ENCODE results near the gene PTPRG. TPM values are rescaled to one million over a fixed set of nuclear protein-coding genes. Genes with fewer than 3 reads are reported as not detected.

Gene PTPRG
- total RNA-seq, 1 donor from 2014 or later: 80.7 TPM

- Mint-ChIP-seq H3K27me3 (ENCODE audit: unreplicated experiment) (peaks cover 6% of the 10 kb centered on the region), H3K4me3 (ENCODE audit: unreplicated experiment) (no peak overlapping the region), H3K9me3 (ENCODE audit: unreplicated experiment) (no peaks in the 10 kb centered on the region), H3K4me1 (ENCODE audit: unreplicated experiment) (peaks cover 17% of the 10 kb centered on the region), H3K27ac (ENCODE audit: unreplicated experiment) (no peak overlapping the region), H3K36me3 (ENCODE audit: low read depth, unreplicated experiment) (peaks cover 2% of the 10 kb centered on the region)
- no peak for DNase-seq (ENCODE audit: low spot score)
- TF ChIP-seq, protein P1, sequence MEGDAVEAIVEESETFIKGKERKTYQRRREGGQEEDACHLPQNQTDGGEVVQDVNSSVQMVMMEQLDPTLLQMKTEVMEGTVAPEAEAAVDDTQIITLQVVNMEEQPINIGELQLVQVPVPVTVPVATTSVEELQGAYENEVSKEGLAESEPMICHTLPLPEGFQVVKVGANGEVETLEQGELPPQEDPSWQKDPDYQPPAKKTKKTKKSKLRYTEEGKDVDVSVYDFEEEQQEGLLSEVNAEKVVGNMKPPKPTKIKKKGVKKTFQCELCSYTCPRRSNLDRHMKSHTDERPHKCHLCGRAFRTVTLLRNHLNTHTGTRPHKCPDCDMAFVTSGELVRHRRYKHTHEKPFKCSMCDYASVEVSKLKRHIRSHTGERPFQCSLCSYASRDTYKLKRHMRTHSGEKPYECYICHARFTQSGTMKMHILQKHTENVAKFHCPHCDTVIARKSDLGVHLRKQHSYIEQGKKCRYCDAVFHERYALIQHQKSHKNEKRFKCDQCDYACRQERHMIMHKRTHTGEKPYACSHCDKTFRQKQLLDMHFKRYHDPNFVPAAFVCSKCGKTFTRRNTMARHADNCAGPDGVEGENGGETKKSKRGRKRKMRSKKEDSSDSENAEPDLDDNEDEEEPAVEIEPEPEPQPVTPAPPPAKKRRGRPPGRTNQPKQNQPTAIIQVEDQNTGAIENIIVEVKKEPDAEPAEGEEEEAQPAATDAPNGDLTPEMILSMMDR (IDR thresholded peaks at IDR 0.05; ENCODE audit: unreplicated experiment): no peak
These were observed 619.1 kb downstream of the PTPRG start for GRCh38 chr3:62180514-62180913.

- Mint-ChIP-seq H3K27me3 (ENCODE audit: unreplicated experiment) (peaks cover 4% of the 10 kb centered on the region), H3K9me3 (ENCODE audit: unreplicated experiment) (no peaks in the 10 kb centered on the region), H3K27ac (ENCODE audit: unreplicated experiment) (no peak overlapping the region), H3K4me1 (ENCODE audit: unreplicated experiment) (peaks cover 17% of the 10 kb centered on the region), H3K36me3 (ENCODE audit: low read depth, unreplicated experiment) (no peaks in the 10 kb centered on the region), H3K4me3 (ENCODE audit: unreplicated experiment) (no peak overlapping the region)
- TF ChIP-seq, protein P1 (IDR thresholded peaks at IDR 0.05; ENCODE audit: unreplicated experiment): no peak
- no peak for DNase-seq (ENCODE audit: low spot score)
These were observed 621.7 kb downstream of the PTPRG start for GRCh38 chr3:62183087-62183486.

GRCh38 chr3:62183969-62184368 is 622.6 kb downstream of the PTPRG start:
- TF ChIP-seq, protein P1 (IDR thresholded peaks at IDR 0.05; ENCODE audit: unreplicated experiment): no peak
- Mint-ChIP-seq H3K4me1 (ENCODE audit: unreplicated experiment) (peaks cover 17% of the 10 kb centered on the region), H3K9me3 (ENCODE audit: unreplicated experiment) (no peaks in the 10 kb centered on the region), H3K4me3 (ENCODE audit: unreplicated experiment) (no peak overlapping the region), H3K27ac (ENCODE audit: unreplicated experiment) (no peak overlapping the region), H3K36me3 (ENCODE audit: low read depth, unreplicated experiment) (no peaks in the 10 kb centered on the region), H3K27me3 (ENCODE audit: unreplicated experiment) (peaks cover 4% of the 10 kb centered on the region)
- no peak for DNase-seq (ENCODE audit: low spot score)

DNA sequence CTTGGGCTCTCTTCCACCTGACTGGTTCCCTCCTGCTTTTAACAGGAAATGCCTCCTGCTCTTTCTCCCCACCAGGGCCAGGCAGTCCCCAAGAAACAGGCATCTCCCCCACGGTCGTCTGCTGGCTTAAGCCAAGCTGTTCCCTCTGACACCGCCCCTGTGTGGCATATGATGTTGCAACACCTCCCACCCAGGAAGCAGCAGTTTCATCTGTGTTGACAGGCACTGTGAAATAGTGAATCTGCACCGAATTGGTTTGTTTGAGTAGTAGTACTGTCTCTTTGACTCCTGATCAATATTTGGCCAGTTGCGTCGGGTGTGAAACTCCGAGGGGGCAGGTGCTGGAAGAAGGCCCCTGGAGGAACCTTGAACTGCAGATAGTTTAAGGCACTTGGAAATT is 623.2 kb downstream of the PTPRG start:
- Mint-ChIP-seq H3K27ac (ENCODE audit: unreplicated experiment) (no peak overlapping the region), H3K4me1 (ENCODE audit: unreplicated experiment) (peaks cover 17% of the 10 kb centered on the region), H3K9me3 (ENCODE audit: unreplicated experiment) (no peaks in the 10 kb centered on the region), H3K27me3 (ENCODE audit: unreplicated experiment) (peaks cover 4% of the 10 kb centered on the region), H3K4me3 (ENCODE audit: unreplicated experiment) (no peak overlapping the region), H3K36me3 (ENCODE audit: low read depth, unreplicated experiment) (no peaks in the 10 kb centered on the region)
- no peak for DNase-seq (ENCODE audit: low spot score)
- TF ChIP-seq, protein P1 (IDR thresholded peaks at IDR 0.05; ENCODE audit: unreplicated experiment): no peak

DNA sequence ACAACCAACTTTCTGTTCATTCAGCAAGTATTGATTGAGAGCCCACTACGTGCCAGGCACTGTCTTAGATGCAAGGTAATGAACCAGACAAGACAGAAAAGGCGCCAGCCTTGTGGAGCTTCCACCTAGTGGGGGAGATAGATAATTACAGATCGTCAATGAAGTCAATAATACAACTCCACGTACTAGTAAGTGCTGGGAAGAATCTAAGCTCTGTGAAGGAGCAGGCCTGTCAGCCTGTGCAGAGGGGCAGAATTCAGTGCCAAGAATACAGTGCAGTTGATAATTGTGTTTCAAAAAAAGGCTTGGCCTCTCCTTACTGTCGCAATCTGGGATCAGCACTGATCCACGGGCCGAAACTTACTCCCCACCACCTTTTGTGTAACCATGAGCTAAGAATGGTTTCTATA is 625.7 kb downstream of the PTPRG start:
- DNase-seq (ENCODE audit: low spot score): peak; percentile 13
- Mint-ChIP-seq H3K4me1 (ENCODE audit: unreplicated experiment) (peaks cover 5% of the 10 kb centered on the region), H3K36me3 (ENCODE audit: low read depth, unreplicated experiment) (peaks cover 9% of the 10 kb centered on the region), H3K4me3 (ENCODE audit: unreplicated experiment) (no peak overlapping the region), H3K27ac (ENCODE audit: unreplicated experiment) (no peak overlapping the region), H3K27me3 (ENCODE audit: unreplicated experiment) (peaks cover 9% of the 10 kb centered on the region), H3K9me3 (ENCODE audit: unreplicated experiment) (no peaks in the 10 kb centered on the region)
- TF ChIP-seq, protein P1 (IDR thresholded peaks at IDR 0.05; ENCODE audit: unreplicated experiment): peak; percentile 73

Data from endothelial cell (in vitro differentiated cells).